SK-N-SH treated with all-trans-retinoic acid at 6 μM for 48 hours (cell line): ENCODE measurements around the gene SVIL.
"Not testable (repeated sequence)": the region's sequence is repeated elsewhere in the genome, so short reads cannot be mapped to it uniquely, and the experiment has no call there.

Experiments used
- ATAC-seq: fragments of 200-7000 bp; cut with Tn5 transposase; 3 replicates; pipeline ENCODE4 v1.9.1; 2020; ENCODE audit warnings: mild to moderate bottlenecking, moderate library complexity
- ARNTL ChIP-seq: fragments of 450-650 bp; formaldehyde crosslinking; IDR thresholded peaks from 2 replicates; pipeline ENCODE4 v1.5.0; 2020; ENCODE audit warnings: low read depth, mild to moderate bottlenecking, moderate library complexity, borderline replicate concordance
- BACH2 ChIP-seq: fragments of 250-450 bp; sonication (Bioruptor Pico); IDR thresholded peaks from 2 replicates; pipeline ENCODE4 v1.9.0; 2021; ENCODE audit warnings: mild to moderate bottlenecking, borderline replicate concordance
- CSDC2 ChIP-seq: fragments of 250-450 bp; sonication (Bioruptor Pico); IDR thresholded peaks from 2 replicates; pipeline ENCODE4 v1.5.0; 2020; ENCODE audit warnings: mild to moderate bottlenecking, moderate library complexity
- ESRRG ChIP-seq: fragments of 250-450 bp; sonication (Bioruptor Pico); IDR thresholded peaks from 2 replicates; pipeline ENCODE4 v1.6.1; 2021; ENCODE audit warnings: mild to moderate bottlenecking
- GLIS3 ChIP-seq: fragments of 250-450 bp; sonication (Bioruptor Pico); IDR thresholded peaks from 2 replicates; pipeline ENCODE4 v1.5.0; 2020; ENCODE audit warnings: mild to moderate bottlenecking, moderate library complexity
- ISL1 ChIP-seq: fragments of 250-450 bp; sonication (Bioruptor Pico); IDR thresholded peaks from 2 replicates; pipeline ENCODE4 v2.1.2; 2022; ENCODE audit warnings: mild to moderate bottlenecking, moderate library complexity
- OSR1 ChIP-seq: fragments of 250-450 bp; sonication (Bioruptor Pico); IDR thresholded peaks from 2 replicates; pipeline ENCODE4 v1.8.0; 2022; ENCODE audit warnings: moderate library complexity, mild to moderate bottlenecking, inconsistent platforms
- PPARA ChIP-seq: fragments of 250-450 bp; sonication (Bioruptor Pico); IDR thresholded peaks from 2 replicates; pipeline ENCODE4 v1.5.0; 2020; ENCODE audit warnings: mild to moderate bottlenecking, borderline replicate concordance
- TOX ChIP-seq: fragments of 250-450 bp; sonication (Bioruptor Pico); IDR thresholded peaks from 2 replicates; pipeline ENCODE4 v1.8.0; 2021; ENCODE audit warnings: mild to moderate bottlenecking, moderate library complexity, borderline replicate concordance
- ZC3H10 ChIP-seq: fragments of 250-450 bp; sonication (Bioruptor Pico); IDR thresholded peaks from 2 replicates; pipeline ENCODE4 v1.5.1; 2021; ENCODE audit warnings: mild to moderate bottlenecking, moderate library complexity
- ZFP3 ChIP-seq: fragments of 250-450 bp; sonication (Bioruptor Pico); IDR thresholded peaks from 2 replicates; pipeline ENCODE4 v1.5.0; 2020; ENCODE audit warnings: mild to moderate bottlenecking, moderate library complexity
- ZFP30 ChIP-seq: fragments of 450-650 bp; formaldehyde crosslinking; IDR thresholded peaks from 2 replicates; pipeline ENCODE4 v1.5.0; 2022; ENCODE audit warnings: mild to moderate bottlenecking, moderate library complexity
- ZNF565 ChIP-seq: fragments of 450-650 bp; formaldehyde crosslinking; conservative IDR thresholded peaks from 2 replicates; pipeline ENCODE4 v1.5.0; 2020; ENCODE audit warnings: low read depth, mild to moderate bottlenecking, moderate library complexity
- ZNF70 ChIP-seq: fragments of 450-650 bp; formaldehyde crosslinking; IDR thresholded peaks from 2 replicates; pipeline ENCODE4 v1.5.0; 2020; ENCODE audit warnings: mild to moderate bottlenecking, moderate library complexity
- ZNF8 ChIP-seq: fragments of 450-650 bp; formaldehyde crosslinking; IDR thresholded peaks from 2 replicates; pipeline ENCODE4 v1.5.0; 2020; ENCODE audit warnings: mild to moderate bottlenecking, moderate library complexity
- TF ChIP-seq, protein P1 (sequence below): fragments of 250-450 bp; sonication (Bioruptor Pico); IDR thresholded peaks from 2 replicates; pipeline ENCODE4 v1.5.0; 2020; ENCODE audit warnings: mild to moderate bottlenecking, moderate library complexity
- TF ChIP-seq, protein P2 (sequence below): fragments of 250-450 bp; sonication (Bioruptor Pico); IDR thresholded peaks from 2 replicates; pipeline ENCODE4 v1.8.0; 2021; ENCODE audit warnings: low read depth, mild to moderate bottlenecking, moderate library complexity, borderline replicate concordance
- TF ChIP-seq, protein P3 (sequence below): fragments of 250-450 bp; sonication (Bioruptor Pico); IDR thresholded peaks from 2 replicates; pipeline ENCODE4 v1.5.1; 2021; ENCODE audit warnings: mild to moderate bottlenecking, moderate library complexity
- TF ChIP-seq, protein P4 (sequence below): fragments of 250-450 bp; sonication (Bioruptor Pico); IDR thresholded peaks from 2 replicates; pipeline ENCODE4 v1.5.1; 2020; ENCODE audit warnings: low read depth, mild to moderate bottlenecking, moderate library complexity
- TF ChIP-seq, protein P5 (sequence below): fragments of 250-450 bp; sonication (Bioruptor Pico); IDR thresholded peaks from 2 replicates; pipeline ENCODE4 v1.8.0; 2020; ENCODE audit warnings: mild to moderate bottlenecking, moderate library complexity, borderline replicate concordance

The SVIL gene

DNA sequence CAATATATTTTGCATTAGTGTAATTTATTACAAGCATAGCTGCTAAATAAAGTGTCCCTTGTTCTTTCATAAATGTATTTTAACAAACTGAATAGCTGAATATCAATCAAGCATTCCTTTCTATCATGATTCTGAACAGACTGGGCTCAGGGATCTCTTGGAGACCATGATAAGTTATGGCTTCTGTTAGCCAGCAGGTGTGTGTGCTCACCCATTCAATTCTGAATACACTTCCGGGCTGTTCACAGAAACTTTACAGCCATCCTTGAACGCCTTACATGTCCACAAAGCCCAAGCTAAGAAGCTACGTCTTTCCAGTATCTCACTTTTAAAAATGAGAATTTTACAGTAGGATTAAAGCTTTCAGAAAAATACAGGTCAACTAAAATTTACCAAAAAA lies 115.1 kb downstream of the SVIL start:
- TF ChIP-seq ESRRG (no peak), ZNF70 (CRISPR knock-in tag) (no peak), BACH2 (CRISPR knock-in tag) (no peak), ISL1 (no peak), ZC3H10 (CRISPR knock-in tag) (no peak), PPARA (CRISPR knock-in tag) (no peak), OSR1 (no peak), ZFP30 (CRISPR knock-in tag) (no peak), GLIS3 (no peak), ZNF8 (CRISPR knock-in tag) (no peak), TOX (CRISPR knock-in tag) (no peak), CSDC2 (no peak), ARNTL (CRISPR knock-in tag) (no peak), ZFP3 (CRISPR knock-in tag) (no peak)
- TF ChIP-seq, protein P1, sequence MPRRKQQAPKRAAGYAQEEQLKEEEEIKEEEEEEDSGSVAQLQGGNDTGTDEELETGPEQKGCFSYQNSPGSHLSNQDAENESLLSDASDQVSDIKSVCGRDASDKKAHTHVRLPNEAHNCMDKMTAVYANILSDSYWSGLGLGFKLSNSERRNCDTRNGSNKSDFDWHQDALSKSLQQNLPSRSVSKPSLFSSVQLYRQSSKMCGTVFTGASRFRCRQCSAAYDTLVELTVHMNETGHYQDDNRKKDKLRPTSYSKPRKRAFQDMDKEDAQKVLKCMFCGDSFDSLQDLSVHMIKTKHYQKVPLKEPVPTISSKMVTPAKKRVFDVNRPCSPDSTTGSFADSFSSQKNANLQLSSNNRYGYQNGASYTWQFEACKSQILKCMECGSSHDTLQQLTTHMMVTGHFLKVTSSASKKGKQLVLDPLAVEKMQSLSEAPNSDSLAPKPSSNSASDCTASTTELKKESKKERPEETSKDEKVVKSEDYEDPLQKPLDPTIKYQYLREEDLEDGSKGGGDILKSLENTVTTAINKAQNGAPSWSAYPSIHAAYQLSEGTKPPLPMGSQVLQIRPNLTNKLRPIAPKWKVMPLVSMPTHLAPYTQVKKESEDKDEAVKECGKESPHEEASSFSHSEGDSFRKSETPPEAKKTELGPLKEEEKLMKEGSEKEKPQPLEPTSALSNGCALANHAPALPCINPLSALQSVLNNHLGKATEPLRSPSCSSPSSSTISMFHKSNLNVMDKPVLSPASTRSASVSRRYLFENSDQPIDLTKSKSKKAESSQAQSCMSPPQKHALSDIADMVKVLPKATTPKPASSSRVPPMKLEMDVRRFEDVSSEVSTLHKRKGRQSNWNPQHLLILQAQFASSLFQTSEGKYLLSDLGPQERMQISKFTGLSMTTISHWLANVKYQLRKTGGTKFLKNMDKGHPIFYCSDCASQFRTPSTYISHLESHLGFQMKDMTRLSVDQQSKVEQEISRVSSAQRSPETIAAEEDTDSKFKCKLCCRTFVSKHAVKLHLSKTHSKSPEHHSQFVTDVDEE (CRISPR knock-in tag) = no peak
- TF ChIP-seq, protein P2, sequence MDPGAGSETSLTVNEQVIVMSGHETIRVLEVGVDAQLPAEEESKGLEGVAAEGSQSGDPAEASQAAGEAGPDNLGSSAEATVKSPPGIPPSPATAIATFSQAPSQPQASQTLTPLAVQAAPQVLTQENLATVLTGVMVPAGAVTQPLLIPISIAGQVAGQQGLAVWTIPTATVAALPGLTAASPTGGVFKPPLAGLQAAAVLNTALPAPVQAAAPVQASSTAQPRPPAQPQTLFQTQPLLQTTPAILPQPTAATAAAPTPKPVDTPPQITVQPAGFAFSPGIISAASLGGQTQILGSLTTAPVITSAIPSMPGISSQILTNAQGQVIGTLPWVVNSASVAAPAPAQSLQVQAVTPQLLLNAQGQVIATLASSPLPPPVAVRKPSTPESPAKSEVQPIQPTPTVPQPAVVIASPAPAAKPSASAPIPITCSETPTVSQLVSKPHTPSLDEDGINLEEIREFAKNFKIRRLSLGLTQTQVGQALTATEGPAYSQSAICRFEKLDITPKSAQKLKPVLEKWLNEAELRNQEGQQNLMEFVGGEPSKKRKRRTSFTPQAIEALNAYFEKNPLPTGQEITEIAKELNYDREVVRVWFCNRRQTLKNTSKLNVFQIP (CRISPR knock-in tag) = no peak
- TF ChIP-seq, protein P3, sequence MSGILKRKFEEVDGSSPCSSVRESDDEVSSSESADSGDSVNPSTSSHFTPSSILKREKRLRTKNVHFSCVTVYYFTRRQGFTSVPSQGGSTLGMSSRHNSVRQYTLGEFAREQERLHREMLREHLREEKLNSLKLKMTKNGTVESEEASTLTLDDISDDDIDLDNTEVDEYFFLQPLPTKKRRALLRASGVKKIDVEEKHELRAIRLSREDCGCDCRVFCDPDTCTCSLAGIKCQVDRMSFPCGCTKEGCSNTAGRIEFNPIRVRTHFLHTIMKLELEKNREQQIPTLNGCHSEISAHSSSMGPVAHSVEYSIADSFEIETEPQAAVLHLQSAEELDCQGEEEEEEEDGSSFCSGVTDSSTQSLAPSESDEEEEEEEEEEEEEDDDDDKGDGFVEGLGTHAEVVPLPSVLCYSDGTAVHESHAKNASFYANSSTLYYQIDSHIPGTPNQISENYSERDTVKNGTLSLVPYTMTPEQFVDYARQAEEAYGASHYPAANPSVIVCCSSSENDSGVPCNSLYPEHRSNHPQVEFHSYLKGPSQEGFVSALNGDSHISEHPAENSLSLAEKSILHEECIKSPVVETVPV (CRISPR knock-in tag) = no peak
- TF ChIP-seq, protein P4, sequence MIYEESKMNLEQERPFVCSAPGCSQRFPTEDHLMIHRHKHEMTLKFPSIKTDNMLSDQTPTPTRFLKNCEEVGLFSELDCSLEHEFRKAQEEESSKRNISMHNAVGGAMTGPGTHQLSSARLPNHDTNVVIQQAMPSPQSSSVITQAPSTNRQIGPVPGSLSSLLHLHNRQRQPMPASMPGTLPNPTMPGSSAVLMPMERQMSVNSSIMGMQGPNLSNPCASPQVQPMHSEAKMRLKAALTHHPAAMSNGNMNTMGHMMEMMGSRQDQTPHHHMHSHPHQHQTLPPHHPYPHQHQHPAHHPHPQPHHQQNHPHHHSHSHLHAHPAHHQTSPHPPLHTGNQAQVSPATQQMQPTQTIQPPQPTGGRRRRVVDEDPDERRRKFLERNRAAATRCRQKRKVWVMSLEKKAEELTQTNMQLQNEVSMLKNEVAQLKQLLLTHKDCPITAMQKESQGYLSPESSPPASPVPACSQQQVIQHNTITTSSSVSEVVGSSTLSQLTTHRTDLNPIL = no peak
- TF ChIP-seq, protein P5, sequence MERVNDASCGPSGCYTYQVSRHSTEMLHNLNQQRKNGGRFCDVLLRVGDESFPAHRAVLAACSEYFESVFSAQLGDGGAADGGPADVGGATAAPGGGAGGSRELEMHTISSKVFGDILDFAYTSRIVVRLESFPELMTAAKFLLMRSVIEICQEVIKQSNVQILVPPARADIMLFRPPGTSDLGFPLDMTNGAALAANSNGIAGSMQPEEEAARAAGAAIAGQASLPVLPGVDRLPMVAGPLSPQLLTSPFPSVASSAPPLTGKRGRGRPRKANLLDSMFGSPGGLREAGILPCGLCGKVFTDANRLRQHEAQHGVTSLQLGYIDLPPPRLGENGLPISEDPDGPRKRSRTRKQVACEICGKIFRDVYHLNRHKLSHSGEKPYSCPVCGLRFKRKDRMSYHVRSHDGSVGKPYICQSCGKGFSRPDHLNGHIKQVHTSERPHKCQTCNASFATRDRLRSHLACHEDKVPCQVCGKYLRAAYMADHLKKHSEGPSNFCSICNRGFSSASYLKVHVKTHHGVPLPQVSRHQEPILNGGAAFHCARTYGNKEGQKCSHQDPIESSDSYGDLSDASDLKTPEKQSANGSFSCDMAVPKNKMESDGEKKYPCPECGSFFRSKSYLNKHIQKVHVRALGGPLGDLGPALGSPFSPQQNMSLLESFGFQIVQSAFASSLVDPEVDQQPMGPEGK (CRISPR knock-in tag) = no peak
- ATAC-seq = no peak

DNA sequence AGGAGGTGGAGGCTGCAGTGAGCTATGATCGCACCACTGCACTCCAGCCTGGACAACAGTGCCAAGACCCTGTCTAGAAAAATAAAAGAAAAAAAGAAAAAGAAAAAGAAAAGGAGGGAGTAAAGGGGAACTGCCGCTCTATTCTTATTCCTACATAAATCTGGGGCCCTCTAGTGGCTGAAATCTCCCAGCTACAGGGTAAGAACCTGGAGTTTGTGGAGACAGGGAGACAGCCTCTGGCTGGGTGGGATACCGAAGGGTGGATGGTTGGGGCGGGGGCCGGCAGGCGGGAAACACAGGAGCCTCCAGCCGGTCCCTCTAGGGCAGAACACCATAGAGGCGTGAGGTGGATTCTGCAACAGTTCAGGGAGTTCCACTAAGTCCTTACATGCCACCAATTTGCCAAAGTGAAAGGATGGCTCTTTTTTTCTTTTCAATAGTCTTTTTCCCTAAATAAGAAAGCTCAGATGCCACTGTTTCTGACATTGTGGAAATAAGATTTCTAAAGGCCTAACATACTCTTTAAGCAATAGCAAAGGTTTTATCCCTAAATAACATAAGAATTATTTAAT lies 117.3 kb downstream of the SVIL start:
- TF ChIP-seq GLIS3 = no peak
- no peak for TF ChIP-seq ZNF565 (CRISPR knock-in tag)
- no peak for TF ChIP-seq CSDC2
- no peak for TF ChIP-seq ZNF8 (CRISPR knock-in tag)
- TF ChIP-seq, protein P4 = no peak
- TF ChIP-seq ZFP3 (CRISPR knock-in tag) = no peak
- no peak for TF ChIP-seq BACH2 (CRISPR knock-in tag)
- no peak for TF ChIP-seq PPARA (CRISPR knock-in tag)
- TF ChIP-seq OSR1 = no peak
- TF ChIP-seq, protein P1 (CRISPR knock-in tag) = no peak
- peak; percentile 83 for ATAC-seq

DNA sequence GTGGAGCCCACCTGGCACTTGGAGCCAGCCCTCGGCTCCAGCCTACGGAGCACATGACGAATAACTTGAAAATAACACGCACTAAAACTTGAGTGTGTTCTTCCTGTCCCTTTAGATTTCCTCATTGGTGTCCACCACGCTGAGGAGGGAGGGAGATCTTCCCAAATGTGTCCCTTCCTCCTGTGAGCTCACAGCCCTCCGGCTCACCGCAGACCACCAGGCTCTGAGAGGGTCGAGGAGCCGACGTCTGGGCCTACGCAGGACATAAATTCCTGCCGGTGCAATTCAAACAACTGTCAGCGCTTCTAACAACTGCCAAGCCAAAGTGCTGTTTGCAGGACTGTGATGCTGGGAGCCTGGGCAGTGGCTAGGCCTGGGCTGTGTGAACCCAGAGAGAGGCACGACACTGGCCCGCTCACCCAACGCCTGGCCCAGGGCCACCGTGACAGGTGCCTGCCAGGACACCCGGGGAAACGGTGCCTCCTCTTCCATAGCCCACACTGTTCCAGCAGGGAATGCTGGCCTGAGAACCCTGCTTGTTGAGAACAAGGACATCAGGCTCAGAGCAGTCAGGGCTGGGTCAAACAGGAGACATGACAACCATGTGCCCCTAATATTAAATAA lies 118.3 kb downstream of the SVIL start:
- not testable (repeated sequence) for ATAC-seq

DNA sequence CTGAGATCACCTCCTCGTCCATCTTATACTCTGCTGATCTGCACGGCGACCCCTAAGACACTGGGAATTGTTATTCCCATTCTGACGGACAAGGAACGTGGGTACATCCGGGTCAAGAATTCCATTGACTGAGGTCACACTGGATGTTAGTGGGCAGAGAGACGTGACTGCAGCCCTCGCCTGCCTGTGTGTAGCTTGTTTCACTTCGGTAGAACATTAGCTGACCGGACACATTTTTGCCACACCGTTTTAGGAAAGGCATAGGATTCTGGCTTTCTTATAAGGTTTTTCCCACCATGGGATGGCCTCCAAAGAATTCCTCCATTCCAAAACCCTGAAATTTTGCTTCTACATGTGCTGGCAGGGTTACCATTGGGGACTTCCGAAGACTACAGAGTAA lies 118.9 kb downstream of the SVIL start:
- ATAC-seq = not testable (repeated sequence)

DNA sequence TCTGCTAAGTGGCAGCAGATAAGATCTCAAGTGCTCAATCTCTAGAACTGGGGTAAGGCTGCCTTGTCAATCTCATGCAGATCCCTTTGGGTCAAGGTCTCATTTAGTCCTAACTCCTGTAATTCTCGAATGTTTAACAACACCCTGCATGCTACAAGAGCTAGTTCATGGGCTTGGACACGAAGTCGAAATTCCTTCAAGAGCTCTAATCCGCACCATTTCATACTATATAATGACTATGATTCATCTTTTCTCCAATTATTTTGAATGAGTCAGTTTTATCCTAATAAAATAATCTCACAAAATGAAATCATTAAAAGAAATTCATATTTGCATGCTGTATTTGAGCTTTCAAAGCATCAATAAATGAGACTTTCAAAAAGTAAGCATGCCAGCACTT lies 119.7 kb downstream of the SVIL start:
- ATAC-seq = not testable (repeated sequence)
